GM12873 (cell line): ENCODE results near the gene NOL4L.
A peak's percentile ranks its signal among the peaks of the same experiment; 100 is the strongest.

ENCODE experiments used
- TF ChIP-seq, protein P1 (sequence below): IDR thresholded peaks from 2 replicates; pipeline ENCODE4 v1.5.1; 2012; ENCODE audit warnings: low read depth, mild to moderate bottlenecking, moderate library complexity, low read length, control low read depth; ENCODE audit not compliant: insufficient read depth; ENCODE audit errors: missing control alignments

NOL4L gene

DNA sequence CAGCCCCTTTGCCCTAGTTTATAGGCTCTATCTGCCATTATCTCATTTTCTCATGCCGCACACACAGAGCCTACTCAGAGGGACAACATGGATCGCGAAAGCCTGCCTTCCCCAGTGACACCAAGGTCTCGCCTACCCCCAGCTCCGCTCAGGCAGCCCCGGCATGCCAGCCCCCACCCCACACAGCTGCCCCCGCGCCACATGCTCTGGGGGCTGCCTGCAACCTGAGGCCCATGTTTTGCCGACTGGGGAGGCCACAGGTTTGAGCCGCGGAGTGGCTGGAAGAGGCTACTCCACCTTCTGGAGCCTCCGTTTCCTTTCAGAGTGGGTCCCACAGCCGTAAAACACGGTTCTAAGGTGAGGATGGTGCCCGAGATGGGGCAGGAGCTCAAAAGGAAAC is 124.9 kb downstream of the NOL4L start:
- TF ChIP-seq, protein P1, sequence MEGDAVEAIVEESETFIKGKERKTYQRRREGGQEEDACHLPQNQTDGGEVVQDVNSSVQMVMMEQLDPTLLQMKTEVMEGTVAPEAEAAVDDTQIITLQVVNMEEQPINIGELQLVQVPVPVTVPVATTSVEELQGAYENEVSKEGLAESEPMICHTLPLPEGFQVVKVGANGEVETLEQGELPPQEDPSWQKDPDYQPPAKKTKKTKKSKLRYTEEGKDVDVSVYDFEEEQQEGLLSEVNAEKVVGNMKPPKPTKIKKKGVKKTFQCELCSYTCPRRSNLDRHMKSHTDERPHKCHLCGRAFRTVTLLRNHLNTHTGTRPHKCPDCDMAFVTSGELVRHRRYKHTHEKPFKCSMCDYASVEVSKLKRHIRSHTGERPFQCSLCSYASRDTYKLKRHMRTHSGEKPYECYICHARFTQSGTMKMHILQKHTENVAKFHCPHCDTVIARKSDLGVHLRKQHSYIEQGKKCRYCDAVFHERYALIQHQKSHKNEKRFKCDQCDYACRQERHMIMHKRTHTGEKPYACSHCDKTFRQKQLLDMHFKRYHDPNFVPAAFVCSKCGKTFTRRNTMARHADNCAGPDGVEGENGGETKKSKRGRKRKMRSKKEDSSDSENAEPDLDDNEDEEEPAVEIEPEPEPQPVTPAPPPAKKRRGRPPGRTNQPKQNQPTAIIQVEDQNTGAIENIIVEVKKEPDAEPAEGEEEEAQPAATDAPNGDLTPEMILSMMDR: no peak

DNA sequence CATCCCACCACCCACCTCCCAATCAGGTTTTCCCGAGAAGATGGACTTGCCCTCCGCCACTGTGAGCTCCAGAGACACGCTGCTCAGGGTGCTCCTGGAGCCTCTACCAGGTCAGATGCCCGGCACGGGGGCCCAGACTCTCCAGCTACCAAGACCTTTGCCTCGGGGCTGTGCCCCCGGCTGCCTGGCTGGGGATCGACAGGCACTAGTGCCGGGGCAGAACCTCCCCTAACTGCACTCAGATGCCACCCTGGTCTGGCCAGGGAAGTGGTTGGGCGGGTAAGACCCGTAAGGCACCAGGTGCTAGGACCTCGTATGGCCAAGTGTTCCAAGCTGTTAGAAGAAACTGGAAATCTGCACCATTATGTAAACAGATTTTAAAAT is 126.3 kb downstream of the NOL4L start:
- TF ChIP-seq, protein P1: no peak

DNA sequence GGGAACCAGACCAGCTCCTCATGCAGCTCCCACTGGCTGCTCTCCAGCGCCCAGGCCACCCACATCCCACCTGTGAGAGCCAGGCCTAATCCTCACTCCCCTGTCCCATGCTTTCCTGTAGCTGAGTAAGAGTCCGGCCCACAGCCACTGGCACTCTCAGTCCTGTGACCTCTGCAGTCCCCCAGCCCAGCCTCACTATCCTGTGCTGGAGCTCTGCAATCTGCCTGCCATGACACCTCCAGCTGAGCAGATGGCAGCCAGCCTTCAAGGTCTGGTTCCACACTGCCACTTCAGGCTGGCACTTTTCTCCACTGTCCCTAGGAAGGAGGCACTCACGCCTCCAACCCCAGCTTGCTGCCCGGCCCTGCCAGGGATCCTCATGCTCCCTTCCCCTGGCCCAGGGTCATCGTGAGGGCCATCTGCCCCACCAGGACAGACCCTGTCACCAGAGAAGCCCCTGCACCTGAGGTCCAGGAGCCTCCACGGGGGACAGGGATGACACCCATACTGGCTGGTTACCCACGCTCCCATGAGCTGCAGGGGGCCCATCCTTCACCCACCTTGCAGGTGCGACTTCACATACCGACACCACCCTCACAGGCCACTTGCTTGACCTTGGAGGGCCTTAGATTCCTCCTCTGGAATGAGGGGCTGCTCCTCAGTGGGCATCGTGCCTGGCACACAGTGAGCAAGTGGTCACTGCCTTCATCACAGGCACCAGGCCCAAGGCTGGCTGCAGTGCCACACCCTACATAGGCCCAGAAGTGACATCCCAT is 126.9 kb downstream of the NOL4L start:
- TF ChIP-seq, protein P1: no peak

DNA sequence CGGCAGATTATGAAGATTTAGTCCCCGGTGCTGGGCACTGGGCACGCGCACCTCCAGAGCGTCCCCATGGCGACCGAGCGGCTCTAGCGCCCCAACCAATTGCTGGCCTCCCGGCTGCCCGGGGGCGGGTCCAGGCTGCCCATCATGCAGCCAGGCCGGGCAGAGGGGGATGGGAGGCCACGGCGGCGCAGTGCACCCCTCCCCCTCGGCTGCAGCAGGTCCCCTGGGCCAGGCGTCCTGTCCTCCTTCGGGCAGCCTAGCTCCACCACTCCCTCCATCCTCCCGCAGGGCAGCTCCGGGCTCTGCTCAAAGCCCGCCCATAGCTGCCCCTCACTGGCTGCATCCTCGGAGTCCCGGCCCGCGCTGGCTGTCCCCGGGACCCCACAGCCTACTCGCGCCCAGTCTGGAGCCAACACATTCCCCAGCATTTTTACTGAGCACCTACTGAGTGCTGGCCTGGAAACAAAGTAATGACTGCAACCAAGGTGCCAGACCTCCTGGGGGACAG is 127.6 kb downstream of the NOL4L start:
- TF ChIP-seq, protein P1: no peak

DNA sequence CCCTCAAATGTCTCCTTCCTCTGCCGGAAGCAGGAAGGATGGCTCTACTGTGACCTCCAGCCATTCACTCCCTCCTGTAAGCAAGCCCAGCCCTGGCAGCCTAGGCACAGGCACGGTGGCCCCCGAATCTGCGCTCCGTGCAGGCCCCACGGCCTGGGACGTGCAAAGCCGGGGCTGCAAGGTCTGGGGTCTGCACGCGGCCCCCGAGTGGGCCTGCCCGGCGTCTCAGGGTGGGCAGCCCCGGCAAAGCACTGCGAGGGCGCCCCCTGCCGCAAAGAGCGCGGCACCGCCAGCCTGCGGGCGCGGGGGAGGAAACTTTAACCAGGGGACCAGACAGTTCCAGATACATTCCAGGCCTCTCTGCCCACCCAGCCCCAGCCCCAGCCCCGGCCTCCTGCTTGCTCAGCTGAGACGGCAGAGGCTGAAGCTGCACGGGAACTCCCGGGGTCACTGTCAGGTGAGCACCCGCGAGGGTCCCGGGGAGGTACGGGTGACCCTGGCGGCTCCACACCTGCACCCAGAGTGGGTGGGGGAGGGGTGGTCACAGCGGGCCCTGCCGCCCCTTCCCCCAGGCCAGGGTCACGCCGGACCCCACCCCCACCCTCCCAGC is 128.2 kb downstream of the NOL4L start:
- TF ChIP-seq, protein P1: peak; percentile 80

DNA sequence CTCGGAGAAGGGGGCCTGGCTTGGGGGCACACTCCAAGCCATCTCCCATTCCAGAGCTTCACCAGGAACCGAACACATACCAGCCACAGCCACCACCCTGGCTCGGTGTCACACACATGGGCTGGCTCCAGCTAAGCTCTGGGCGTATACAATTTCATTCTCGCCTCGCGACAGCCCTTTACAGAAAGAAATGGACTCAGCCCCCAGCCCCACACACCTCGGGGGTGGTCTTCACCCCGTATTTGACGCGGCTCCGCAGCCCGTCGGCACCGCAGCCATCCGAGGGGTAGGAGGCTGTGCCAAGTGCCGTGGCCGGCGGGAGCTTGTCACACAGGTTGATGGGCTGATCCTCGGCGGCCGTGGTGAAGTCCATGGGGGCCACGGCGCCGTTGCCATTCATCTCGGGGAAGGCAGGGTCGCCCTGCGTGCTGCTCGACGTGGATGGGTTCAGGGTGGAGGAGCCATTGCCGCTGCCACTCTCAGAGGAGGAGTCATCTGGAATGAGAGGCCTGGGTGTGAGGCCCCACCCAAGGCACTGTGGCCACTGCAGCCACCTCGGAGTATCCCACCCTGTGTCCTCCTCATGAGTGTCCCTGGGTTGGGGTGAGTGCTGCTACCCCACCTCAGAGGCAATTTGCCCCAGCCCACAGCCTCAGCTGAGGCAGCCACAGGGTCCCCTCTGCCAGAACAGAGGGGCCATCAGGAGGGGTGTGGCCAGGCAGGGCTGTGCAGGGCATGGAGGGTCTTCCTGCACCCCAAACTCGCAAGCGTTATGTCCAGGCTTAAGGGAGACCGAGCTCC is 129.0 kb downstream of the NOL4L start:
- TF ChIP-seq, protein P1: no peak
